ENCODE data around the gene CEP164. TPM values are rescaled to one million over a fixed set of nuclear protein-coding genes. Genes with fewer than 3 reads are reported as not detected.

CEP164 gene
- total RNA-seq, 4 donors from 2014 or later = 10.0 to 20.2 (median 15.4) TPM

DNA sequence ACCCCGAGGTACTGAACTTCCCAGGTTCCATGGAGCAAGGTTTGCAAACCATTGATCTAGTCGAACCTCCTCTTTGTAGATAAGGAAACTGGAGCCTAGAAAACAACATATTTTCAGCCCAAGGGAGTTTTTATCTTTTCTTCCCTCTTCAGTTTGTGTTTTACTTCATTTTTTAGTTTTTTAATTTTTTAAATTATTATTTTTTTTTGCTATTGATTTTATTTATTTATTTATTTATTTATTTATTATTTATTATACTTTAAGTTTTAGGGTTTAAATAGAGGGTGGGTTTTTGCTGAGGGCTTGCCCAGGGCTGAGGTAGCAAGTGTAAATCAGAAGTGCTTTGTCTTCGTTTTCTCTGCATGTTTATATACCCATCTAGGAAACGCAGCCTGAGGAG, 26.9 kb downstream of the CEP164 start:
- intact Hi-C loops (cut with DNase I; ENCODE audit: low total_unique reads) = no loop called here
- in situ Hi-C loops (cut with MboI; ENCODE audit: low pct_ligation_motif_present in 1 of 4, low pct_unique_long_range_greater_than_20kb in 1 of 4, low sequenced_read_pairs in 3 of 4) = no loop called here
- no peaks in the 10 kb centered on the region for H3K4me1 ChIP-seq
- 92 to 95% methylated on average over 3 to 4 of the region's 4 CpGs for WGBS, 2 donors (ENCODE audit: low coverage in 1 of 2)
- no peaks in the 10 kb centered on the region for H3K27me3 ChIP-seq
- H3K9me3 ChIP-seq = no peaks in the 10 kb centered on the region
- H3K27ac ChIP-seq = no peak overlapping the region
- no peak for TF ChIP-seq EP300 (IDR thresholded peaks at IDR 0.05; ENCODE audit: low read depth)
- TF ChIP-seq, protein P1, sequence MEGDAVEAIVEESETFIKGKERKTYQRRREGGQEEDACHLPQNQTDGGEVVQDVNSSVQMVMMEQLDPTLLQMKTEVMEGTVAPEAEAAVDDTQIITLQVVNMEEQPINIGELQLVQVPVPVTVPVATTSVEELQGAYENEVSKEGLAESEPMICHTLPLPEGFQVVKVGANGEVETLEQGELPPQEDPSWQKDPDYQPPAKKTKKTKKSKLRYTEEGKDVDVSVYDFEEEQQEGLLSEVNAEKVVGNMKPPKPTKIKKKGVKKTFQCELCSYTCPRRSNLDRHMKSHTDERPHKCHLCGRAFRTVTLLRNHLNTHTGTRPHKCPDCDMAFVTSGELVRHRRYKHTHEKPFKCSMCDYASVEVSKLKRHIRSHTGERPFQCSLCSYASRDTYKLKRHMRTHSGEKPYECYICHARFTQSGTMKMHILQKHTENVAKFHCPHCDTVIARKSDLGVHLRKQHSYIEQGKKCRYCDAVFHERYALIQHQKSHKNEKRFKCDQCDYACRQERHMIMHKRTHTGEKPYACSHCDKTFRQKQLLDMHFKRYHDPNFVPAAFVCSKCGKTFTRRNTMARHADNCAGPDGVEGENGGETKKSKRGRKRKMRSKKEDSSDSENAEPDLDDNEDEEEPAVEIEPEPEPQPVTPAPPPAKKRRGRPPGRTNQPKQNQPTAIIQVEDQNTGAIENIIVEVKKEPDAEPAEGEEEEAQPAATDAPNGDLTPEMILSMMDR (IDR thresholded peaks at IDR 0.05) = no peak
- TF ChIP-seq POLR2AphosphoS5 (IDR thresholded peaks at IDR 0.05) = no peak
- TF ChIP-seq POLR2A (IDR thresholded peaks at IDR 0.05) = no peak
- no peak for DNase-seq
- peaks cover 0 to 18% (median 4%) of the 10 kb centered on the region in 4 donors for H3K36me3 ChIP-seq
- no peak overlapping the region for H3K4me3 ChIP-seq

DNA sequence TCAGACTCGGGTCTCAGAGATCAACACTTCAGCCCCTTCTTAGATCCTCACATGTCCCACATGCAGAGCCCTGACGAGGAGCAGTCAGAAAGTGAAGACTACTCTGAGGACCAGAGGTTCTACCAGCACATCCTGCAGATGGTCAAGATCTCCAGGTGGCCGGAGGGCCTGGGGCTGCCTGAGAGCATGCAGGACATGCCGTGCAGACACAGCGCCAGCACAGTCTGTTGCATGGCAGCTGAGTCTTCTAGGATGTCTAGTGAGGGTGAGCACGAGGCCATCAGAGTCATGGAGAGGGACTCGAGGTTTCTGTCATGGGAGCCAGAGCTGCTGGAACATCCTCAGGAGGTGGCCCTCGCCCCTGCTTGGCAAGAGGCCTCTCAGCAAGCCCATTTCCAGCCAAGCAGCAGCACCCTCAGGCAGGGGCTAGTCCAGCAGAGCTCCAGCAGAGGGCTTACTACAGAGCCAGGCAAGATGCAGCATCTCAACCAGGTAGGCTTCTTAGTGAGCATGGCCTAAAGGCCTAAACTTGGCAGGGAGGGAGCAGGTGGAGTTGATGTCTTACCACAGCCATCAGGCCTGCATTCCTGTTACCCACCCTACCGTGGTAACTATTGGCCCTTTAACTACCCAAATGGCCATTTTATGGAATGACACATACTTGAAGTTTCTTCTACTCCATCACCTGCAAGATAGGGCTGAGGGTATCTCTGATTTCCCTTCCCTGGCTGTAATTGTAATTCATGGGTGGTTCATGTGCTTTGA, 28.7 kb downstream of the CEP164 start:
- no peaks in the 10 kb centered on the region for H3K27me3 ChIP-seq
- peaks cover 0 to 18% (median 4%) of the 10 kb centered on the region in 4 donors for H3K36me3 ChIP-seq
- no peaks in the 10 kb centered on the region for H3K9me3 ChIP-seq
- 86% methylated on average over 9 of the region's 9 CpGs; no CpG with 5 or more reads in 1 of the 2 donors for WGBS, 2 donors (ENCODE audit: low coverage in 1 of 2)
- DNase-seq = no peak
- no peaks in the 10 kb centered on the region for H3K4me1 ChIP-seq
- no peak overlapping the region for H3K27ac ChIP-seq
- intact Hi-C loops (cut with DNase I; ENCODE audit: low total_unique reads) (no loop called here), in situ Hi-C loops (cut with MboI; ENCODE audit: low pct_ligation_motif_present in 1 of 4, low pct_unique_long_range_greater_than_20kb in 1 of 4, low sequenced_read_pairs in 3 of 4) (no loop called here)
- H3K4me3 ChIP-seq = no peak overlapping the region
- TF ChIP-seq POLR2A (IDR thresholded peaks at IDR 0.05) (no peak), POLR2AphosphoS5 (IDR thresholded peaks at IDR 0.05) (no peak), EP300 (IDR thresholded peaks at IDR 0.05; ENCODE audit: low read depth) (no peak)
- TF ChIP-seq, protein P1 (IDR thresholded peaks at IDR 0.05) = no peak

DNA sequence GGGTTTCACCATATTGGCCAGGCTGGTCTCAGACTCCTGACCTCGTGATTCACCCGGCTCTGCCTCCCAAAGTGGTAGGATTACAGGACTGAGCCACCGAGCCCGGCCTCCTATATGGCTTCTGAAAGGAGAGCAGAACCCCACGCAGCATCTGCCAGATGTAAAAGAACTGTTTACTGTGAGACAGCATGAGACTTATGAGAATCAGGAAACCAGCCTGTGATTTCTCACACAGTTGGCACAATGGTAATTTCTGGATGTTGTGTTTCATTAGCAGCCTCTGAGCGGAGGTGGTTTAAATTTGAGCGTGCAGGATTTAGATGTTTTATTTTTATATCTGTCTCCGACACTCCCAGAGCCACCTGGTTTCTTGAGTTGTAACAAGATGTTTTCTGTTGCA, 33.8 kb downstream of the CEP164 start:
- in situ Hi-C loops (cut with MboI; ENCODE audit: low pct_ligation_motif_present in 1 of 4, low pct_unique_long_range_greater_than_20kb in 1 of 4, low sequenced_read_pairs in 3 of 4) = no loop called here
- 92 to 100% methylated on average over 3 to 8 of the region's 8 CpGs for WGBS, 2 donors (ENCODE audit: low coverage in 1 of 2)
- no peak overlapping the region for H3K4me3 ChIP-seq
- H3K4me1 ChIP-seq = no peaks in the 10 kb centered on the region
- no peak overlapping the region for H3K27ac ChIP-seq
- intact Hi-C loops (cut with DNase I; ENCODE audit: low total_unique reads) = no loop called here
- no peak for TF ChIP-seq POLR2AphosphoS5 (IDR thresholded peaks at IDR 0.05)
- TF ChIP-seq, protein P1 (IDR thresholded peaks at IDR 0.05) = no peak
- H3K27me3 ChIP-seq = no peaks in the 10 kb centered on the region
- no peaks in the 10 kb centered on the region for H3K9me3 ChIP-seq
- H3K36me3 ChIP-seq = peaks cover 0 to 20% (median 2%) of the 10 kb centered on the region in 4 donors
- no peak for DNase-seq

DNA sequence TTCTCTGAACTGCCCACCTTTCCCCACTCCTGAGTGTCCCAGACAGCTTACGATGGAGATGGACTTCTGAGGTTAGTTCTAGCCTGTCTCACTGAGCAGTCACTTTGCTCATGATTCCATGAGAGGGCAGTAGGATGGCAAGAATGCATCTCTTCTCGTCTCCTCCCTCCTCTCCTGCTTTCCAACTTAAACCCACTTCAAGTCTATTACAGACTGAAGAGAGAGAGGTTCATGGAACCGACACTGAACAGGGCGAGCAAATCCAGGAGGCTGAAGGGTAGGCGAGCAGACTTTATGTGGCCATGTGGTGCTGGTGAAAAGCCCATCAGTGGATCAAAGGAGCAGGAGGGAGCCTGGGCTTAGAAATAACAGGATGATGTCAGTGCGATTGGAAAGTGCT, 38.6 kb downstream of the CEP164 start:
- H3K27me3 ChIP-seq = no peaks in the 10 kb centered on the region
- H3K36me3 ChIP-seq = peaks cover 0 to 26% (median 3%) of the 10 kb centered on the region in 4 donors
- WGBS, 2 donors (ENCODE audit: low coverage in 1 of 2) = 86 to 88% methylated on average over 4 to 6 of the region's 6 CpGs
- intact Hi-C loops (cut with DNase I; ENCODE audit: low total_unique reads) = no loop called here
- no peak for DNase-seq
- H3K4me1 ChIP-seq = no peaks in the 10 kb centered on the region
- no peaks in the 10 kb centered on the region for H3K9me3 ChIP-seq
- in situ Hi-C loops (cut with MboI; ENCODE audit: low pct_ligation_motif_present in 1 of 4, low pct_unique_long_range_greater_than_20kb in 1 of 4, low sequenced_read_pairs in 3 of 4) = no loop called here
- H3K4me3 ChIP-seq = no peak overlapping the region
- no peak overlapping the region for H3K27ac ChIP-seq
- TF ChIP-seq, protein P1 (IDR thresholded peaks at IDR 0.05) = no peak
- TF ChIP-seq POLR2AphosphoS5 (IDR thresholded peaks at IDR 0.05) (no peak), POLR2A (IDR thresholded peaks at IDR 0.05) (no peak), EP300 (IDR thresholded peaks at IDR 0.05; ENCODE audit: low read depth) (no peak)

All from transverse colon (tissue), 4 donors.